GM23338 (cell line): Measurements from ENCODE around the gene SPNS3.

Experiments used
- JUNB ChIP-seq: IDR thresholded peaks from one replicate; pipeline ENCODE4 v1.6.1; 2016; ENCODE audit warnings: antibody characterized with exemption; ENCODE audit not compliant: unreplicated experiment
- ZNF114 ChIP-seq: fragments of 250-450 bp; sonication (Bioruptor Pico); IDR thresholded peaks from 2 replicates; pipeline ENCODE4 v1.5.0; 2020; ENCODE audit warnings: mild to moderate bottlenecking, moderate library complexity
- TF ChIP-seq, protein P1 (sequence below), 2 experiments: fragments of 200-600 bp in 1 of 2; sonication (generic) in 1 of 2; conservative IDR thresholded peaks; 2 replicates each; pipeline versions ENCODE4 v1.5.1 to v1.6.1; 2016 to 2017; ENCODE audit warnings: antibody characterized with exemption in 2 of 2, low read depth in 2 of 2, mild to moderate bottlenecking in 2 of 2, moderate library complexity in 1 of 2
- TF ChIP-seq, protein P2 (sequence below): IDR thresholded peaks from one replicate; pipeline ENCODE4 v1.6.1; 2018; ENCODE audit warnings: antibody characterized with exemption; ENCODE audit not compliant: unreplicated experiment

DNA sequence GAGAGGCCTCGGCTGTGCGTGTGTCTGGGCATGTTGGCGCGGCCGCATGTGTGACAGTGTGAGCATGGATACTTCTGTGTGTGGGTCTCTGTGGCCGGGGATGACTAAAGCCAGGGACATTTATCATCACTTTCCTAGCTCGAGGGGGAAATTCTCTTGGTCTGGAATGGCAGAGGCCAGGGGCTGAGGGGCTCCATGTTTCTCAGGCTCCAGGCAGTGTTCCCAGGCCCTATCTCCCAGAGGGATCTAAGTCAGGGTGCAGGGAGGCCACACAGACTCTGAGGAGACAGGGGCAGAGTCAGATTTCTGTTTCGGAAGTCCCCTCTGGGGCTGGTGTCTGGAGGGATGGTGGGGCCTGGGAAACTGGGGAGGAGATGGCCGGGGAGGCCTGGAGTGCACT lies 41.3 kb downstream of the SPNS3 start:
- TF ChIP-seq, protein P1, sequence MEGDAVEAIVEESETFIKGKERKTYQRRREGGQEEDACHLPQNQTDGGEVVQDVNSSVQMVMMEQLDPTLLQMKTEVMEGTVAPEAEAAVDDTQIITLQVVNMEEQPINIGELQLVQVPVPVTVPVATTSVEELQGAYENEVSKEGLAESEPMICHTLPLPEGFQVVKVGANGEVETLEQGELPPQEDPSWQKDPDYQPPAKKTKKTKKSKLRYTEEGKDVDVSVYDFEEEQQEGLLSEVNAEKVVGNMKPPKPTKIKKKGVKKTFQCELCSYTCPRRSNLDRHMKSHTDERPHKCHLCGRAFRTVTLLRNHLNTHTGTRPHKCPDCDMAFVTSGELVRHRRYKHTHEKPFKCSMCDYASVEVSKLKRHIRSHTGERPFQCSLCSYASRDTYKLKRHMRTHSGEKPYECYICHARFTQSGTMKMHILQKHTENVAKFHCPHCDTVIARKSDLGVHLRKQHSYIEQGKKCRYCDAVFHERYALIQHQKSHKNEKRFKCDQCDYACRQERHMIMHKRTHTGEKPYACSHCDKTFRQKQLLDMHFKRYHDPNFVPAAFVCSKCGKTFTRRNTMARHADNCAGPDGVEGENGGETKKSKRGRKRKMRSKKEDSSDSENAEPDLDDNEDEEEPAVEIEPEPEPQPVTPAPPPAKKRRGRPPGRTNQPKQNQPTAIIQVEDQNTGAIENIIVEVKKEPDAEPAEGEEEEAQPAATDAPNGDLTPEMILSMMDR (conservative IDR thresholded peaks at IDR 0.05; ENCODE audit: low read depth in 2 of 2), result no peak
- TF ChIP-seq, protein P2, sequence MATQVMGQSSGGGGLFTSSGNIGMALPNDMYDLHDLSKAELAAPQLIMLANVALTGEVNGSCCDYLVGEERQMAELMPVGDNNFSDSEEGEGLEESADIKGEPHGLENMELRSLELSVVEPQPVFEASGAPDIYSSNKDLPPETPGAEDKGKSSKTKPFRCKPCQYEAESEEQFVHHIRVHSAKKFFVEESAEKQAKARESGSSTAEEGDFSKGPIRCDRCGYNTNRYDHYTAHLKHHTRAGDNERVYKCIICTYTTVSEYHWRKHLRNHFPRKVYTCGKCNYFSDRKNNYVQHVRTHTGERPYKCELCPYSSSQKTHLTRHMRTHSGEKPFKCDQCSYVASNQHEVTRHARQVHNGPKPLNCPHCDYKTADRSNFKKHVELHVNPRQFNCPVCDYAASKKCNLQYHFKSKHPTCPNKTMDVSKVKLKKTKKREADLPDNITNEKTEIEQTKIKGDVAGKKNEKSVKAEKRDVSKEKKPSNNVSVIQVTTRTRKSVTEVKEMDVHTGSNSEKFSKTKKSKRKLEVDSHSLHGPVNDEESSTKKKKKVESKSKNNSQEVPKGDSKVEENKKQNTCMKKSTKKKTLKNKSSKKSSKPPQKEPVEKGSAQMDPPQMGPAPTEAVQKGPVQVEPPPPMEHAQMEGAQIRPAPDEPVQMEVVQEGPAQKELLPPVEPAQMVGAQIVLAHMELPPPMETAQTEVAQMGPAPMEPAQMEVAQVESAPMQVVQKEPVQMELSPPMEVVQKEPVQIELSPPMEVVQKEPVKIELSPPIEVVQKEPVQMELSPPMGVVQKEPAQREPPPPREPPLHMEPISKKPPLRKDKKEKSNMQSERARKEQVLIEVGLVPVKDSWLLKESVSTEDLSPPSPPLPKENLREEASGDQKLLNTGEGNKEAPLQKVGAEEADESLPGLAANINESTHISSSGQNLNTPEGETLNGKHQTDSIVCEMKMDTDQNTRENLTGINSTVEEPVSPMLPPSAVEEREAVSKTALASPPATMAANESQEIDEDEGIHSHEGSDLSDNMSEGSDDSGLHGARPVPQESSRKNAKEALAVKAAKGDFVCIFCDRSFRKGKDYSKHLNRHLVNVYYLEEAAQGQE, result no peak
- TF ChIP-seq ZNF114 (no peak), JUNB (no peak)
